GM12878 (cell line): Measurements from ENCODE around the gene DHX38. TPM values are rescaled to one million over a fixed set of nuclear protein-coding genes. Genes with fewer than 3 reads are reported as not detected.

Experiments used
- ATAC-seq: fragments of 200-7000 bp; cut with Tn5 transposase; 3 replicates; pipeline ENCODE4 v1.9.1; 2020; ENCODE audit warnings: mild to moderate bottlenecking, moderate library complexity
- BruUV-seq: library from RNA; stranded (reverse); fragments of 400-500 nt; replicated peaks from 2 replicates; lab custom pipeline; 2021; lab: Mats Ljungman, UMichigan
- CTCF ChIA-PET: fragments of 300-600 bp; sonication (Branson Sonifier 250); formaldehyde crosslinking; extraction: SDS; loops from one replicate; lab custom pipeline; 2021; ENCODE audit warnings: inconsistent platforms; lab: Yijun Ruan, JAX
- POLR2A ChIA-PET: fragments of 350-600 bp; formaldehyde crosslinking; extraction: SDS; loops from one replicate; lab custom pipeline; 2021; ENCODE audit warnings: inconsistent platforms; lab: Charles Lee
- RAD21 ChIA-PET: fragments of 300-600 bp; sonication (Branson Sonifier 250); formaldehyde crosslinking; loops from one replicate; lab custom pipeline; 2023; ENCODE audit warnings: antibody characterized with exemption; ENCODE audit not compliant: unreplicated experiment; lab: Charles Lee
- SMC1A ChIA-PET: fragments of 300-600 bp; sonication (Branson Sonifier 250); formaldehyde crosslinking; loops from one replicate; lab custom pipeline; 2023; ENCODE audit not compliant: unreplicated experiment, uncharacterized antibody; lab: Charles Lee
- DNase-seq: peaks from one replicate; pipeline ENCODE4 v3.0.0-alpha.2; 2011; ENCODE audit warnings: low read depth, low spot score
- FAIRE-seq: peaks from 3 replicates; lab custom pipeline; 2011; peaks lifted over from hg19 to GRCh38; lab: Jason Lieb, UNC
- H2AFZ ChIP-seq: 2 replicates; pipeline ENCODE4 v1.6.0; 2011; ENCODE audit warnings: low read depth, low read length, control low read depth; ENCODE audit not compliant: control insufficient read depth
- H3K27ac ChIP-seq: 2 replicates; pipeline ENCODE4 v1.5.1; 2011; ENCODE audit warnings: control low read depth; ENCODE audit not compliant: control insufficient read depth, insufficient read depth
- H3K27me3 ChIP-seq, 2 experiments: replicated peaks in 1 of 2; 2 replicates each; pipeline versions ENCODE4 v1.6.0 to v1.6.1; 2011; ENCODE audit warnings: low read length in 1 of 2; ENCODE audit not compliant: control insufficient read depth in 2 of 2, insufficient read depth in 2 of 2
- H3K36me3 ChIP-seq, 2 experiments: 2 replicates each; pipeline ENCODE4 v1.5.1; 2011; ENCODE audit warnings: low read length in 1 of 2; ENCODE audit not compliant: control insufficient read depth in 2 of 2, insufficient read depth in 2 of 2
- H3K4me1 ChIP-seq: 2 replicates; pipeline ENCODE4 v1.6.1; 2011; ENCODE audit warnings: mild to moderate bottlenecking, low read length, moderate library complexity, mixed read lengths; ENCODE audit not compliant: control insufficient read depth, insufficient read depth
- H3K4me2 ChIP-seq: 2 replicates; pipeline ENCODE4 v1.6.0; 2011; ENCODE audit warnings: control low read depth; ENCODE audit not compliant: control insufficient read depth, insufficient read depth
- H3K4me3 ChIP-seq: fragments of 200-600 bp; sonication (generic); 2 replicates; pipeline ENCODE4 v1.5.1; 2016
- H3K79me2 ChIP-seq: 2 replicates; pipeline ENCODE4 v1.6.0; 2011; ENCODE audit warnings: low read length; ENCODE audit not compliant: control insufficient read depth, insufficient read depth
- H3K9ac ChIP-seq: 2 replicates; pipeline ENCODE4 v1.8.0; 2011; ENCODE audit warnings: low read length, control low read depth, mixed read lengths; ENCODE audit not compliant: control insufficient read depth, insufficient read depth
- H3K9me3 ChIP-seq: replicated peaks from 3 replicates; pipeline ENCODE4 v1.5.1; 2011; ENCODE audit warnings: mild to moderate bottlenecking, low read length; ENCODE audit not compliant: control insufficient read depth, insufficient read depth
- H4K20me1 ChIP-seq: 2 replicates; pipeline ENCODE4 v1.6.0; 2011; ENCODE audit not compliant: control insufficient read depth, insufficient read depth
- YY1 ChIP-seq: IDR thresholded peaks from 2 replicates; pipeline ENCODE4 v1.6.1; 2011; ENCODE audit warnings: low read depth, mild to moderate bottlenecking, low read length
- ZZZ3 ChIP-seq: IDR thresholded peaks from 2 replicates; pipeline ENCODE4 v1.6.1; 2011; ENCODE audit warnings: low read depth; ENCODE audit not compliant: control insufficient read depth, insufficient read length
- WGBS: methylation state at CpG from one replicate; pipeline ENCODE4 v1.1.6; 2016; ENCODE audit warnings: low lambda C conversion rate; ENCODE audit not compliant: insufficient replicate concordance, insufficient coverage; ENCODE audit errors: missing lambda C conversion rate; 5-methylcytosine and 5-hydroxymethylcytosine counted together
- in situ Hi-C: fragments of 300-500 bp; cut with MboI; formaldehyde crosslinking; loops from 9 replicates; pipeline ENCODE4 v1.14.3; 2018; ENCODE audit warnings: mixed read lengths
- intact Hi-C: fragments of 100-400 bp; cut with micrococcal nuclease; formaldehyde crosslinking; loops from one replicate; pipeline ENCODE4 v1.14.2; 2022; ENCODE audit not compliant: unreplicated experiment
- polyA plus RNA-seq, 11 experiments: library from polyadenylated mRNA; depleted of rRNA in 4 of 11; unstranded in 6 of 11; stranded (reverse) in 5 of 11; fragments of >200 nt; fragmentation: Nextera tagmentation in 4 of 11; fragmentation: Illumina TruSeq in 1 of 11; extraction: Ambion mirVana in 4 of 11; extraction: Trizol in 1 of 11; gene quantifications; 1 replicate in 1 of 11; 2 replicates in 10 of 11; pipeline versions ENCODE4 v1.2.1 to v1.2.3, GENCODE V29; 2011 to 2016; ENCODE audit warnings: inconsistent platforms in 2 of 11, missing spikeins in 2 of 11, low read depth in 1 of 11
- total RNA-seq, 4 experiments: library from RNA; depleted of rRNA in 3 of 4; stranded (reverse); fragments of >200 nt in 3 of 4; fragmentation: Illumina TruSeq in 1 of 4; extraction: Trizol in 1 of 4; gene quantifications; 2 replicates each; pipeline versions ENCODE4 v1.2.1 to v1.2.3, GENCODE V29; 2013 to 2021
- TF ChIP-seq, protein P1 (sequence below), 3 experiments: IDR thresholded peaks in 2 of 3; conservative IDR thresholded peaks in 1 of 3; 2 replicates each; pipeline ENCODE4 v1.5.1; 2011; ENCODE audit warnings: low read depth in 3 of 3, low read length in 3 of 3, mild to moderate bottlenecking in 3 of 3, control low read depth in 2 of 3, moderate library complexity in 2 of 3, inconsistent platforms in 1 of 3, mixed read lengths in 1 of 3; ENCODE audit not compliant: control insufficient read depth in 2 of 3, insufficient read depth in 1 of 3; ENCODE audit errors: extremely low read depth in 1 of 3
- TF ChIP-seq, protein P2 (sequence below): fragments of 450-650 bp; IDR thresholded peaks from 2 replicates; pipeline ENCODE4 v1.6.1; 2017; ENCODE audit warnings: low read depth, mild to moderate bottlenecking, moderate library complexity

Gene DHX38
- total and polyA plus RNA-seq, 10 of the 15 experiments (the other 5 are each of a cell fraction or from before 2014, with no cell fraction given): 2.1 to 67.8 (median 43.2) TPM

GRCh38 chr16:72050769-72051464 lies 42.7 kb upstream of the DHX38 start:
- Histone ChIP-seq H3K9ac (no peak overlapping the region), H3K27ac (no peak overlapping the region), H3K9me3 (peaks cover 3% of the 10 kb centered on the region; the same call in 1 of the 3 replicates), H3K4me3 (no peak overlapping the region), H3K79me2 (no peaks in the 10 kb centered on the region), H4K20me1 (no peaks in the 10 kb centered on the region), H2AFZ (no peak overlapping the region), H3K36me3 (no peaks in the 10 kb centered on the region), H3K27me3 (no peaks in the 10 kb centered on the region), H3K4me1 (no peaks in the 10 kb centered on the region), H3K4me2 (no peak overlapping the region)
- RAD21 ChIA-PET: interaction anchor here (0.6 kb wide), 1 partner anchor 110 kb away, joined by 4 read pairs; no protein-coding TSS in a partner anchor
- 43% methylated on average over 4 of the region's 4 CpGs for WGBS
- TF ChIP-seq, protein P1, sequence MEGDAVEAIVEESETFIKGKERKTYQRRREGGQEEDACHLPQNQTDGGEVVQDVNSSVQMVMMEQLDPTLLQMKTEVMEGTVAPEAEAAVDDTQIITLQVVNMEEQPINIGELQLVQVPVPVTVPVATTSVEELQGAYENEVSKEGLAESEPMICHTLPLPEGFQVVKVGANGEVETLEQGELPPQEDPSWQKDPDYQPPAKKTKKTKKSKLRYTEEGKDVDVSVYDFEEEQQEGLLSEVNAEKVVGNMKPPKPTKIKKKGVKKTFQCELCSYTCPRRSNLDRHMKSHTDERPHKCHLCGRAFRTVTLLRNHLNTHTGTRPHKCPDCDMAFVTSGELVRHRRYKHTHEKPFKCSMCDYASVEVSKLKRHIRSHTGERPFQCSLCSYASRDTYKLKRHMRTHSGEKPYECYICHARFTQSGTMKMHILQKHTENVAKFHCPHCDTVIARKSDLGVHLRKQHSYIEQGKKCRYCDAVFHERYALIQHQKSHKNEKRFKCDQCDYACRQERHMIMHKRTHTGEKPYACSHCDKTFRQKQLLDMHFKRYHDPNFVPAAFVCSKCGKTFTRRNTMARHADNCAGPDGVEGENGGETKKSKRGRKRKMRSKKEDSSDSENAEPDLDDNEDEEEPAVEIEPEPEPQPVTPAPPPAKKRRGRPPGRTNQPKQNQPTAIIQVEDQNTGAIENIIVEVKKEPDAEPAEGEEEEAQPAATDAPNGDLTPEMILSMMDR (IDR thresholded peaks at IDR 0.05 in 2 of 3, conservative IDR thresholded peaks at IDR 0.05 in 1 of 3; ENCODE audit: control insufficient read depth in 2 of 3, extremely low read depth in 1 of 3, insufficient read depth in 1 of 3, low read depth in 3 of 3, low read length in 3 of 3): no peak
- no peak for TF ChIP-seq ZZZ3
- TF ChIP-seq YY1: no peak
- TF ChIP-seq, protein P2, sequence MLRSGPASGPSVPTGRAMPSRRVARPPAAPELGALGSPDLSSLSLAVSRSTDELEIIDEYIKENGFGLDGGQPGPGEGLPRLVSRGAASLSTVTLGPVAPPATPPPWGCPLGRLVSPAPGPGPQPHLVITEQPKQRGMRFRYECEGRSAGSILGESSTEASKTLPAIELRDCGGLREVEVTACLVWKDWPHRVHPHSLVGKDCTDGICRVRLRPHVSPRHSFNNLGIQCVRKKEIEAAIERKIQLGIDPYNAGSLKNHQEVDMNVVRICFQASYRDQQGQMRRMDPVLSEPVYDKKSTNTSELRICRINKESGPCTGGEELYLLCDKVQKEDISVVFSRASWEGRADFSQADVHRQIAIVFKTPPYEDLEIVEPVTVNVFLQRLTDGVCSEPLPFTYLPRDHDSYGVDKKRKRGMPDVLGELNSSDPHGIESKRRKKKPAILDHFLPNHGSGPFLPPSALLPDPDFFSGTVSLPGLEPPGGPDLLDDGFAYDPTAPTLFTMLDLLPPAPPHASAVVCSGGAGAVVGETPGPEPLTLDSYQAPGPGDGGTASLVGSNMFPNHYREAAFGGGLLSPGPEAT: no peak
- FAIRE-seq: no peak
- CTCF ChIA-PET: no interaction called here
- no TSS peak for BruUV-seq
- SMC1A ChIA-PET: interaction anchor here (0.6 kb wide), 1 partner anchor 15 kb away, joined by 3 read pairs; no protein-coding TSS in a partner anchor
- in situ Hi-C loops: no loop called here
- POLR2A ChIA-PET: no interaction called here
- ATAC-seq: no peak
- DNase-seq: no peak
- intact Hi-C loops: no loop called here
